GM12891 (cell line): Measurements from ENCODE around the gene DNAI1.

Experiments used
- POLR2A ChIP-seq: IDR thresholded peaks from 2 replicates; pipeline ENCODE4 v1.6.1; 2011; ENCODE audit warnings: low read depth, low read length, control low read depth
- POLR2AphosphoS5 ChIP-seq: IDR thresholded peaks from 2 replicates; pipeline ENCODE4 v1.6.1; 2011; ENCODE audit warnings: low read depth, low read length, control low read depth
- SPI1 ChIP-seq: IDR thresholded peaks from 2 replicates; pipeline ENCODE4 v1.6.1; 2011; ENCODE audit warnings: low read depth, low read length, control low read depth
- TAF1 ChIP-seq: IDR thresholded peaks from 2 replicates; pipeline ENCODE4 v1.6.1; 2011; ENCODE audit warnings: low read depth, low read length, control low read depth

GRCh38 chr9:34515959-34516358, 57.4 kb downstream of the DNAI1 start:
- TF ChIP-seq TAF1 (no peak), POLR2AphosphoS5 (no peak), POLR2A (no peak), SPI1 (no peak)
